ENCODE data around the gene HTR4. TPM values are rescaled to one million over a fixed set of nuclear protein-coding genes. Genes with fewer than 3 reads are reported as not detected.

Gene HTR4
- total RNA-seq, 2 experiments from 2014 or later = not detected

DNA sequence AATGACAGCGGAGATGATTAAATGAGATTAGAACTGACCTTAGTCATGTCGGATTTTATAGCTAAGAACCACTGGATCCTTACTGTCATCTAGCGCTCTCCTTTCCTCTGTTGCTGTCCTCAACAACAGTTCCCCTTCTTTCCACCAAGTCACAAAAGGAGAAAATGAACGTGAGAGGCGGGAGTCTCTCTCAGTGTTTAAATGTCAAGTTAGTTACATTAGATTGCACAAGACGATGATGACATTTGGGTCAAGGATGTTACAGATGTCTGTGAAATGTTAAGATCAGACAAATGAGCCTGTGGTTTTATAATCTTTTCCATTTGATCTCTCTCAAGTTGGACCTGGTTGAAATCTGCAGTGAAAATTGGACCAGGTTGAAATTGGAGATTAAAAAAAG, 217.1 kb downstream of the HTR4 start:
- Mint-ChIP-seq H3K4me3 (no peak overlapping the region), H3K27ac (no peak overlapping the region), H3K4me1 (no peaks in the 10 kb centered on the region), H3K36me3 (ENCODE audit: low read depth) (peaks cover 57% of the 10 kb centered on the region), H3K27me3 (no peaks in the 10 kb centered on the region), H3K9me3 (no peaks in the 10 kb centered on the region)
- CTCF ChIA-PET = no interaction called here
- no peak for DNase-seq
- POLR2A ChIA-PET = no interaction called here

DNA sequence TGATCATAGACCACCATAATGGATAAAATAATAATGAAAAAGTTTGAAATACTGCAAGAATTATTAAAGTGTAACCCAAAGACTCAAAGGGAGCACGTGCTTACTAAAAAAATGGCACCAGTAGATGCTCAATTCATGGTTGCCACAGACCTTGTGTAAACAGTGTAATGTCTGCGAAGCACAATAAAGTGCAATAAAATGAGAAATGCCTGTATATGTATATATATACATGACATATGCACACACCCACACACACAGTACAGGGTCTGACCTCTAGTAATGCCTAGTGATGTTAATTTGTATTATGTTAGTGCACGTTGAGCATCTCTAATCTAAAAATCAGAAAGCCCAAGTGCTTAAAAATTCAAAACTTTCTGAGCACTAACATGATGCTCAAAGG, 218.3 kb downstream of the HTR4 start:
- Mint-ChIP-seq H3K27me3 (no peaks in the 10 kb centered on the region), H3K4me1 (no peaks in the 10 kb centered on the region), H3K4me3 (no peak overlapping the region), H3K36me3 (ENCODE audit: low read depth) (peaks cover 55% of the 10 kb centered on the region), H3K9me3 (no peaks in the 10 kb centered on the region), H3K27ac (no peak overlapping the region)
- no peak for DNase-seq
- ChIA-PET POLR2A (no interaction called here), CTCF (no interaction called here)

DNA sequence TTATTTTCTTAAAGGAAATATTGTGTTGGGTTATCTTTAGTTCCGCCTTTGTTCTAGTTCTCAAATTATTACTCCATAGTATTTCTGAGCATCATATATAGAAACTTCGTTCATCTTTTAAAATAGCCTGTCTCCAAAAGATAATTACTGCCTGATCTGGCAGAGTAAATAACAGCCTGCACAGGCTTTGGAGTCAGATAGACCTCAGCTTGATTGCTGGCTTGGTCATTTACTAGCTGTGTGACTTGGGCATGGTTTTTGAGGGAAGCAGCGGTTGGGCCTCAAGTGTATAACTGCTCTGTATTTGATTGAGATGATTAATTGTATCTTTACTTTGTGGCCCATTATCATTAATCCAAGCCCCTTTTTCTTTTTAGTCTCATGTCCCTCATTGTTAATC, 220.5 kb downstream of the HTR4 start:
- peaks cover 49% of the 10 kb centered on the region for H3K36me3 Mint-ChIP-seq (ENCODE audit: low read depth)
- POLR2A ChIA-PET = no interaction called here

More for the DNA sequence above, 220.5 kb downstream of the HTR4 start:
- DNase-seq = no peak
- H3K27ac Mint-ChIP-seq = no peak overlapping the region
- no peaks in the 10 kb centered on the region for H3K27me3 Mint-ChIP-seq
- H3K9me3 Mint-ChIP-seq = no peaks in the 10 kb centered on the region
- H3K4me1 Mint-ChIP-seq = peaks cover 4% of the 10 kb centered on the region
- CTCF ChIA-PET = no interaction called here
- no peak overlapping the region for H3K4me3 Mint-ChIP-seq

Other genes with a start within 250 kb of the HTR4 start
- 1 to 10 TPM; 6.7 to 6.9 TPM for gene ADRB2, start 172.1 kb upstream of the HTR4 start, total RNA-seq

Data from activated CD4-positive, alpha-beta memory T cell treated with anti-CD3 and anti-CD28 coated beads, Interleukin-2, amount 10 ng/mL, durations not matched to agents 7 days and 5 days (primary cell).